ENCODE results near the gene C2. TPM values are rescaled to one million over a fixed set of nuclear protein-coding genes. Genes with fewer than 3 reads are reported as not detected.
"Not testable (repeated sequence)": the region's sequence is repeated elsewhere in the genome, so short reads cannot be mapped to it uniquely, and the experiment has no call there.

The C2 gene
- total RNA-seq, 2 donors from 2014 or later = 13.8 to 40.2 TPM

- Histone ChIP-seq H3K27me3 (replicated peaks; ENCODE audit: insufficient read depth) (no peaks in the 10 kb centered on the region), H3K4me3 (no peak overlapping the region), H3K27ac (no peak overlapping the region), H3K9me3 (no peaks in the 10 kb centered on the region), H3K4me1 (ENCODE audit: control insufficient read depth in 1 of 2, low read depth in 2 of 2) (no peaks in the 10 kb centered on the region), H3K36me3 (no peaks in the 10 kb centered on the region)
- no peak for TF ChIP-seq CTCF (IDR thresholded peaks at IDR 0.05)
- ATAC-seq (ENCODE audit: insufficient number of reproducible peaks, low FRiP score, low read depth) = no peak
- no peak for DNase-seq (ENCODE audit: low spot score)
Measured at GRCh38 chr6:31928672-31928939, 1.1 kb downstream of the C2 start.

- no peaks in the 10 kb centered on the region for H3K4me1 ChIP-seq (ENCODE audit: control insufficient read depth in 1 of 2, low read depth in 2 of 2)
- no peaks in the 10 kb centered on the region for H3K36me3 ChIP-seq
- no peak for ATAC-seq (ENCODE audit: insufficient number of reproducible peaks, low FRiP score, low read depth)
- H3K9me3 ChIP-seq = no peaks in the 10 kb centered on the region
- H3K27ac ChIP-seq = no peak overlapping the region
- DNase-seq (ENCODE audit: low spot score) = no peak
- H3K4me3 ChIP-seq = no peak overlapping the region
- TF ChIP-seq CTCF (IDR thresholded peaks at IDR 0.05) = no peak
- no peaks in the 10 kb centered on the region for H3K27me3 ChIP-seq (replicated peaks; ENCODE audit: insufficient read depth)
Measured at GRCh38 chr6:31930962-31931361, 3.4 kb downstream of the C2 start.

GRCh38 chr6:31932137-31932536 lies 4.6 kb downstream of the C2 start:
- not testable (repeated sequence) for H3K9me3 ChIP-seq; H3K4me1 ChIP-seq (ENCODE audit: control insufficient read depth in 1 of 2, low read depth in 2 of 2); H3K36me3 ChIP-seq; H3K27me3 ChIP-seq (replicated peaks; ENCODE audit: insufficient read depth); ATAC-seq (ENCODE audit: insufficient number of reproducible peaks, low FRiP score, low read depth); H3K4me3 ChIP-seq; DNase-seq (ENCODE audit: low spot score); H3K27ac ChIP-seq

- no peaks in the 10 kb centered on the region for H3K4me1 ChIP-seq (ENCODE audit: control insufficient read depth in 1 of 2, low read depth in 2 of 2)
- DNase-seq (ENCODE audit: low spot score) = no peak
- no peak for ATAC-seq (ENCODE audit: insufficient number of reproducible peaks, low FRiP score, low read depth)
- no peak overlapping the region for H3K27ac ChIP-seq
- H3K9me3 ChIP-seq = no peaks in the 10 kb centered on the region
- H3K36me3 ChIP-seq = no peaks in the 10 kb centered on the region
- H3K27me3 ChIP-seq (replicated peaks; ENCODE audit: insufficient read depth) = no peaks in the 10 kb centered on the region
- no peak for TF ChIP-seq CTCF (IDR thresholded peaks at IDR 0.05)
- H3K4me3 ChIP-seq = no peak overlapping the region
Measured at GRCh38 chr6:31933537-31933936, 6.0 kb downstream of the C2 start.

- no peaks in the 10 kb centered on the region for H3K27me3 ChIP-seq (replicated peaks; ENCODE audit: insufficient read depth)
- TF ChIP-seq CTCF (IDR thresholded peaks at IDR 0.05) = no peak
- H3K4me1 ChIP-seq (ENCODE audit: control insufficient read depth in 1 of 2, low read depth in 2 of 2) = no peaks in the 10 kb centered on the region
- no peak overlapping the region for H3K4me3 ChIP-seq
- H3K27ac ChIP-seq = no peak overlapping the region
- no peaks in the 10 kb centered on the region for H3K9me3 ChIP-seq
- DNase-seq (ENCODE audit: low spot score) = no peak
- ATAC-seq (ENCODE audit: insufficient number of reproducible peaks, low FRiP score, low read depth) = no peak
- no peaks in the 10 kb centered on the region for H3K36me3 ChIP-seq
Measured at GRCh38 chr6:31935021-31935420, 7.5 kb downstream of the C2 start.

GRCh38 chr6:31935823-31936222 lies 8.3 kb downstream of the C2 start:
- H3K27me3 ChIP-seq (replicated peaks; ENCODE audit: insufficient read depth) = no peaks in the 10 kb centered on the region
- no peak for TF ChIP-seq CTCF (IDR thresholded peaks at IDR 0.05)
- no peak overlapping the region for H3K27ac ChIP-seq
- no peaks in the 10 kb centered on the region for H3K4me1 ChIP-seq (ENCODE audit: control insufficient read depth in 1 of 2, low read depth in 2 of 2)
- H3K4me3 ChIP-seq = no peak overlapping the region
- DNase-seq (ENCODE audit: low spot score) (no peak), ATAC-seq (ENCODE audit: insufficient number of reproducible peaks, low FRiP score, low read depth) (no peak)
- no peaks in the 10 kb centered on the region for H3K9me3 ChIP-seq
- no peaks in the 10 kb centered on the region for H3K36me3 ChIP-seq

Data from thoracic aorta (tissue), 2 donors.